HEK293T (cell line): ENCODE results near the gene STMN1.

ENCODE experiments used
- BHLHE40 ChIP-seq: fragments of 450-650 bp; IDR thresholded peaks from 2 replicates; pipeline ENCODE4 v1.6.1; 2016; ENCODE audit warnings: mild to moderate bottlenecking, moderate library complexity, borderline replicate concordance
- ELF4 ChIP-seq: fragments of 450-650 bp; IDR thresholded peaks from 2 replicates; pipeline ENCODE4 v1.6.1; 2017; ENCODE audit warnings: antibody characterized with exemption
- FOXK2 ChIP-seq: fragments of 450-650 bp; IDR thresholded peaks from 2 replicates; pipeline ENCODE4 v1.6.1; 2016; ENCODE audit warnings: mild to moderate bottlenecking
- FOXM1 ChIP-seq: fragments of 450-650 bp; IDR thresholded peaks from 2 replicates; pipeline ENCODE4 v1.6.1; 2017; ENCODE audit warnings: mild to moderate bottlenecking, borderline replicate concordance
- LEF1 ChIP-seq: fragments of 450-650 bp; IDR thresholded peaks from 2 replicates; pipeline ENCODE4 v1.6.1; 2017; ENCODE audit warnings: mild to moderate bottlenecking, borderline replicate concordance
- NFRKB ChIP-seq: fragments of 450-650 bp; IDR thresholded peaks from 2 replicates; pipeline ENCODE4 v1.6.1; 2016; ENCODE audit warnings: mild to moderate bottlenecking, moderate library complexity
- PKNOX1 ChIP-seq: fragments of 450-650 bp; IDR thresholded peaks from 2 replicates; pipeline ENCODE4 v1.6.1; 2016
- SP1 ChIP-seq: fragments of 450-650 bp; IDR thresholded peaks from 2 replicates; pipeline ENCODE4 v1.6.1; 2017
- TARDBP ChIP-seq: fragments of 450-650 bp; IDR thresholded peaks from 2 replicates; pipeline ENCODE4 v1.6.1; 2016
- ZNF384 ChIP-seq: fragments of 450-650 bp; IDR thresholded peaks from 2 replicates; pipeline ENCODE4 v1.6.1; 2016

GRCh38 chr1:25893116-25893515 lies 13.1 kb downstream of the STMN1 start:
- TF ChIP-seq LEF1 (no peak), SP1 (no peak), TARDBP (no peak), PKNOX1 (no peak), FOXK2 (no peak), ELF4 (no peak), ZNF384 (no peak), NFRKB (no peak), BHLHE40 (no peak), FOXM1 (no peak)
